Measurements from ENCODE around the gene FBXW12. TPM values are rescaled to one million over a fixed set of nuclear protein-coding genes. Genes with fewer than 3 reads are reported as not detected.

The FBXW12 gene
- total RNA-seq, 1 experiment from 2014 or later: 2.0 TPM

DNA sequence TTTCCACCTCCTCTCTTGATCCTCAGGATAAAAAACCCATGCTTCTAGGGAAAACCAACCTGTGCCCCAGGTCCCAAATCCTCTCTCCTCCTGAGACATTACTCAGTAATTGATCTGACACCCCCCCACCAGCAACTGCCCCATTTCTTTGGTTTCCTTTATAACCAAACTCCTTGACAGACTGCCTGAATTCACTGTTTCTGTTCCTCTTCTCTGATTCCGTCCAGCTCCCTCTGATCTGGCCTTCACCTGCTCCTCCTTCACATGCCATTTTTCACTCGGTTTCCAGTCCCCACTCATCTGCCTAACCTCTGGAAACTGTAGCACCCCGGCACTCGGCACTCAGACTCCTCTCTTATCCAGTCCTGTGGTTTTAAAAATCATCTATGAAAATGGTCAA, 65.8 kb downstream of the FBXW12 start:
- CTCF ChIA-PET: interaction anchor here (2.8 kb wide), 1 partner anchor 36 kb away, joined by 378 read pairs; no protein-coding TSS in a partner anchor

DNA sequence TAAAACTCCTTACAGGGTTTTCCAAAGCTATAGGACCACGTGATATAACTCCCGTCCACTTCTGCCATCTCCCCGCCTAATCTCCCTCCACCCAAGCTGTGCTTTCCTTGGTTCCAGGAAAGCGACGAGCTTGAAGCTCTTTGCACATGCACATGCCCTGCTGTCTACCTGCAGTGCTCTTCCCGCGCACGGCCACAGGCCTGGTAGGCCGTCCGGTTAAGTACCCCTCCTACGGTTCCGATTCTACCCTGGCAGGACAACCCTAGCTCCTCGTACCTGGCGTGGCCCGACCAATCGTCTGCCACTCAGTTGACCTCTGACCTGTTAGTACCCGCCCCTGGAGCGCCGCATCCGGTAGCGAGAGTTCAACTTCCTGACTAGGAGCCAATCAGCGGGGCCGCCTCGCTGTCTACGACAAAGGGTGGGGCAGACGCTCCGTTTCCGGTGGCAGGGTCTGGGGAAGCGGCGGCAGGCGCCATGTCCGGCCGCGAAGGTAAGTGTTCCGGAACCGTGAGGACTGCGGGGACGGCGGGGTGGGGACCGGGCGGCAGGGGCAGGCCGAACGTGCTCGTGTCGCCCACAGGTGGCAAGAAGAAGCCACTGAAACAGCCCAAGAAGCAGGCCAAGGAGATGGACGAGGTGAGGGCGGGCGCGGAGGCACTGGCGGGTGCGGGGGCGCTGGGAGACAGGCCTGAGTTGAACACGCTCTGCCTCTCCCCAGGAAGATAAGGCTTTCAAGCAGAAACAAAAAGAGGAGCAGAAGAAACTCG, 68.0 kb downstream of the FBXW12 start, which contains the start of the genes CCDC51 and TMA7:
Gene CCDC51, minus strand, starts transcription at position 300 of the 770 bp plus-strand sequence. CDS start 4,991 bp downstream, outside the sequence.
Gene TMA7, plus strand, starts transcription at position 438 of the 770 bp plus-strand sequence. Its CDS starts 40 bp downstream, at position 478.
- Mint-ChIP-seq H3K4me1 (peaks cover 17% of the 10 kb centered on the region), H3K36me3 (peaks cover 27% of the 10 kb centered on the region), H3K27me3 (ENCODE audit: low read depth) (no peaks in the 10 kb centered on the region), H3K9me3 (no peaks in the 10 kb centered on the region), H3K27ac (peak within 1 kb of the TSS; percentile 99), H3K4me3 (peak within 1 kb of the TSS; percentile 99)
- peak; percentile 95 for ATAC-seq
- ChIA-PET POLR2A (interaction anchor here (1.0 to 2.2 kb wide), 5 partner anchors 10 to 222 kb away, joined by 3 to 15 read pairs (median 6); partner anchors contain the start of gene PLXNB1), CTCF (interaction anchor here (0.8 to 2.3 kb wide), 19 partner anchors 9 to 300 kb away, joined by 3 to 27 read pairs (median 7); partner anchors contain the start of genes CDC25A, NCKIPSD, PLXNB1 and SLC26A6)
- peak; percentile 99 for DNase-seq (ENCODE audit: low spot score)
- TF ChIP-seq CREM (CRISPR knock-in tag; IDR thresholded peaks at IDR 0.05) (peak; percentile 90), ZNF317 (CRISPR knock-in tag; IDR thresholded peaks at IDR 0.05; ENCODE audit: borderline replicate concordance, low read depth) (no peak), NFE2L1 (CRISPR knock-in tag; IDR thresholded peaks at IDR 0.05) (peak; percentile 65), OVOL2 (CRISPR knock-in tag; IDR thresholded peaks at IDR 0.05; ENCODE audit: borderline replicate concordance) (no peak), GABPB1 (CRISPR knock-in tag; IDR thresholded peaks at IDR 0.05) (peak; percentile 71), SMAD3 (CRISPR knock-in tag; IDR thresholded peaks at IDR 0.05; ENCODE audit: borderline replicate concordance) (peak; percentile 91), FOXP1 (CRISPR knock-in tag; IDR thresholded peaks at IDR 0.05; ENCODE audit: borderline replicate concordance) (peak; percentile 88; the same call in 1 of the 2 replicates), NFATC4 (CRISPR knock-in tag; IDR thresholded peaks at IDR 0.05) (no peak), NR3C1 (CRISPR knock-in tag; conservative IDR thresholded peaks at IDR 0.05; ENCODE audit: low read depth) (no peak), JUN (CRISPR knock-in tag; IDR thresholded peaks at IDR 0.05) (no peak), ZNF138 (CRISPR knock-in tag; conservative IDR thresholded peaks at IDR 0.05) (no peak), TP53 (CRISPR knock-in tag; IDR thresholded peaks at IDR 0.05) (peak; percentile 39; the same call in 1 of the 2 replicates)
- TF ChIP-seq, protein P1, sequence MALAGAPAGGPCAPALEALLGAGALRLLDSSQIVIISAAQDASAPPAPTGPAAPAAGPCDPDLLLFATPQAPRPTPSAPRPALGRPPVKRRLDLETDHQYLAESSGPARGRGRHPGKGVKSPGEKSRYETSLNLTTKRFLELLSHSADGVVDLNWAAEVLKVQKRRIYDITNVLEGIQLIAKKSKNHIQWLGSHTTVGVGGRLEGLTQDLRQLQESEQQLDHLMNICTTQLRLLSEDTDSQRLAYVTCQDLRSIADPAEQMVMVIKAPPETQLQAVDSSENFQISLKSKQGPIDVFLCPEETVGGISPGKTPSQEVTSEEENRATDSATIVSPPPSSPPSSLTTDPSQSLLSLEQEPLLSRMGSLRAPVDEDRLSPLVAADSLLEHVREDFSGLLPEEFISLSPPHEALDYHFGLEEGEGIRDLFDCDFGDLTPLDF (CRISPR knock-in tag; IDR thresholded peaks at IDR 0.05): 0 out of 2 replicates have a peak, but pooled peaks have one; percentile 24
- TF ChIP-seq, protein P2, sequence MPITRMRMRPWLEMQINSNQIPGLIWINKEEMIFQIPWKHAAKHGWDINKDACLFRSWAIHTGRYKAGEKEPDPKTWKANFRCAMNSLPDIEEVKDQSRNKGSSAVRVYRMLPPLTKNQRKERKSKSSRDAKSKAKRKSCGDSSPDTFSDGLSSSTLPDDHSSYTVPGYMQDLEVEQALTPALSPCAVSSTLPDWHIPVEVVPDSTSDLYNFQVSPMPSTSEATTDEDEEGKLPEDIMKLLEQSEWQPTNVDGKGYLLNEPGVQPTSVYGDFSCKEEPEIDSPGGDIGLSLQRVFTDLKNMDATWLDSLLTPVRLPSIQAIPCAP (CRISPR knock-in tag; IDR thresholded peaks at IDR 0.05): 0 out of 2 replicates have a peak, but pooled peaks have one; percentile 23
- TF ChIP-seq, protein P3, sequence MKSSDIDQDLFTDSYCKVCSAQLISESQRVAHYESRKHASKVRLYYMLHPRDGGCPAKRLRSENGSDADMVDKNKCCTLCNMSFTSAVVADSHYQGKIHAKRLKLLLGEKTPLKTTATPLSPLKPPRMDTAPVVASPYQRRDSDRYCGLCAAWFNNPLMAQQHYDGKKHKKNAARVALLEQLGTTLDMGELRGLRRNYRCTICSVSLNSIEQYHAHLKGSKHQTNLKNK (CRISPR knock-in tag; IDR thresholded peaks at IDR 0.05): no peak
- TF ChIP-seq, protein P4, sequence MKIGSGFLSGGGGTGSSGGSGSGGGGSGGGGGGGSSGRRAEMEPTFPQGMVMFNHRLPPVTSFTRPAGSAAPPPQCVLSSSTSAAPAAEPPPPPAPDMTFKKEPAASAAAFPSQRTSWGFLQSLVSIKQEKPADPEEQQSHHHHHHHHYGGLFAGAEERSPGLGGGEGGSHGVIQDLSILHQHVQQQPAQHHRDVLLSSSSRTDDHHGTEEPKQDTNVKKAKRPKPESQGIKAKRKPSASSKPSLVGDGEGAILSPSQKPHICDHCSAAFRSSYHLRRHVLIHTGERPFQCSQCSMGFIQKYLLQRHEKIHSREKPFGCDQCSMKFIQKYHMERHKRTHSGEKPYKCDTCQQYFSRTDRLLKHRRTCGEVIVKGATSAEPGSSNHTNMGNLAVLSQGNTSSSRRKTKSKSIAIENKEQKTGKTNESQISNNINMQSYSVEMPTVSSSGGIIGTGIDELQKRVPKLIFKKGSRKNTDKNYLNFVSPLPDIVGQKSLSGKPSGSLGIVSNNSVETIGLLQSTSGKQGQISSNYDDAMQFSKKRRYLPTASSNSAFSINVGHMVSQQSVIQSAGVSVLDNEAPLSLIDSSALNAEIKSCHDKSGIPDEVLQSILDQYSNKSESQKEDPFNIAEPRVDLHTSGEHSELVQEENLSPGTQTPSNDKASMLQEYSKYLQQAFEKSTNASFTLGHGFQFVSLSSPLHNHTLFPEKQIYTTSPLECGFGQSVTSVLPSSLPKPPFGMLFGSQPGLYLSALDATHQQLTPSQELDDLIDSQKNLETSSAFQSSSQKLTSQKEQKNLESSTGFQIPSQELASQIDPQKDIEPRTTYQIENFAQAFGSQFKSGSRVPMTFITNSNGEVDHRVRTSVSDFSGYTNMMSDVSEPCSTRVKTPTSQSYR (CRISPR knock-in tag; IDR thresholded peaks at IDR 0.05): peak; percentile 71; the same call in 1 of the 2 replicates
- TF ChIP-seq, protein P5, sequence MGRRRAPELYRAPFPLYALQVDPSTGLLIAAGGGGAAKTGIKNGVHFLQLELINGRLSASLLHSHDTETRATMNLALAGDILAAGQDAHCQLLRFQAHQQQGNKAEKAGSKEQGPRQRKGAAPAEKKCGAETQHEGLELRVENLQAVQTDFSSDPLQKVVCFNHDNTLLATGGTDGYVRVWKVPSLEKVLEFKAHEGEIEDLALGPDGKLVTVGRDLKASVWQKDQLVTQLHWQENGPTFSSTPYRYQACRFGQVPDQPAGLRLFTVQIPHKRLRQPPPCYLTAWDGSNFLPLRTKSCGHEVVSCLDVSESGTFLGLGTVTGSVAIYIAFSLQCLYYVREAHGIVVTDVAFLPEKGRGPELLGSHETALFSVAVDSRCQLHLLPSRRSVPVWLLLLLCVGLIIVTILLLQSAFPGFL (CRISPR knock-in tag; IDR thresholded peaks at IDR 0.05; ENCODE audit: borderline replicate concordance): no peak
- TF ChIP-seq, protein P6, sequence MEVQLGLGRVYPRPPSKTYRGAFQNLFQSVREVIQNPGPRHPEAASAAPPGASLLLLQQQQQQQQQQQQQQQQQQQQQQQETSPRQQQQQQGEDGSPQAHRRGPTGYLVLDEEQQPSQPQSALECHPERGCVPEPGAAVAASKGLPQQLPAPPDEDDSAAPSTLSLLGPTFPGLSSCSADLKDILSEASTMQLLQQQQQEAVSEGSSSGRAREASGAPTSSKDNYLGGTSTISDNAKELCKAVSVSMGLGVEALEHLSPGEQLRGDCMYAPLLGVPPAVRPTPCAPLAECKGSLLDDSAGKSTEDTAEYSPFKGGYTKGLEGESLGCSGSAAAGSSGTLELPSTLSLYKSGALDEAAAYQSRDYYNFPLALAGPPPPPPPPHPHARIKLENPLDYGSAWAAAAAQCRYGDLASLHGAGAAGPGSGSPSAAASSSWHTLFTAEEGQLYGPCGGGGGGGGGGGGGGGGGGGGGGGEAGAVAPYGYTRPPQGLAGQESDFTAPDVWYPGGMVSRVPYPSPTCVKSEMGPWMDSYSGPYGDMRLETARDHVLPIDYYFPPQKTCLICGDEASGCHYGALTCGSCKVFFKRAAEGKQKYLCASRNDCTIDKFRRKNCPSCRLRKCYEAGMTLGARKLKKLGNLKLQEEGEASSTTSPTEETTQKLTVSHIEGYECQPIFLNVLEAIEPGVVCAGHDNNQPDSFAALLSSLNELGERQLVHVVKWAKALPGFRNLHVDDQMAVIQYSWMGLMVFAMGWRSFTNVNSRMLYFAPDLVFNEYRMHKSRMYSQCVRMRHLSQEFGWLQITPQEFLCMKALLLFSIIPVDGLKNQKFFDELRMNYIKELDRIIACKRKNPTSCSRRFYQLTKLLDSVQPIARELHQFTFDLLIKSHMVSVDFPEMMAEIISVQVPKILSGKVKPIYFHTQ (CRISPR knock-in tag; IDR thresholded peaks at IDR 0.05): no peak
- TF ChIP-seq, protein P7, sequence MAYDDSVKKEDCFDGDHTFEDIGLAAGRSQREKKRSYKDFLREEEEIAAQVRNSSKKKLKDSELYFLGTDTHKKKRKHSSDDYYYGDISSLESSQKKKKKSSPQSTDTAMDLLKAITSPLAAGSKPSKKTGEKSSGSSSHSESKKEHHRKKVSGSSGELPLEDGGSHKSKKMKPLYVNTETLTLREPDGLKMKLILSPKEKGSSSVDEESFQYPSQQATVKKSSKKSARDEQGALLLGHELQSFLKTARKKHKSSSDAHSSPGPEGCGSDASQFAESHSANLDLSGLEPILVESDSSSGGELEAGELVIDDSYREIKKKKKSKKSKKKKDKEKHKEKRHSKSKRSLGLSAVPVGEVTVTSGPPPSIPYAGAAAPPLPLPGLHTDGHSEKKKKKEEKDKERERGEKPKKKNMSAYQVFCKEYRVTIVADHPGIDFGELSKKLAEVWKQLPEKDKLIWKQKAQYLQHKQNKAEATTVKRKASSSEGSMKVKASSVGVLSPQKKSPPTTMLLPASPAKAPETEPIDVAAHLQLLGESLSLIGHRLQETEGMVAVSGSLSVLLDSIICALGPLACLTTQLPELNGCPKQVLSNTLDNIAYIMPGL (CRISPR knock-in tag; IDR thresholded peaks at IDR 0.05): peak; percentile 81

More for the DNA sequence above, 65.8 kb downstream of the FBXW12 start:
- POLR2A ChIA-PET: no interaction called here
- DNase-seq (ENCODE audit: low spot score) (no peak), ATAC-seq (no peak)
- Mint-ChIP-seq H3K36me3 (peaks cover 39% of the 10 kb centered on the region), H3K4me1 (peaks cover 22% of the 10 kb centered on the region), H3K9me3 (no peaks in the 10 kb centered on the region), H3K27ac (no peak overlapping the region), H3K4me3 (no peak overlapping the region), H3K27me3 (ENCODE audit: low read depth) (no peaks in the 10 kb centered on the region)
- TF ChIP-seq MXD4 (CRISPR knock-in tag; IDR thresholded peaks at IDR 0.05; ENCODE audit: borderline replicate concordance) (no peak), ZNF138 (CRISPR knock-in tag; conservative IDR thresholded peaks at IDR 0.05) (no peak)
